Stimulated activated CD4-positive, alpha-beta T cell treated with anti-CD3 and anti-CD28 coated beads, Interleukin-4, amount 100 ng/mL, for 48 hours (primary cell): ENCODE data around the gene ITPR1.
"Not testable (repeated sequence)": the region's sequence is repeated elsewhere in the genome, so short reads cannot be mapped to it uniquely, and the experiment has no call there.

ENCODE experiments used
- DNase-seq, 2 donors: peaks; one replicate each; pipeline ENCODE4 v3.0.0-alpha.2; 2020; ENCODE audit warnings: low read depth in 2 of 2

The ITPR1 gene

GRCh38 chr3:4493014-4493940, at the start of gene ITPR1:
Gene ITPR1 (plus strand): TSS chr3:4493348. CDS start chr3:4516492, 23,144 bp downstream.
- peak; percentile 97 for DNase-seq

- no peak for DNase-seq
Measured at GRCh38 chr3:4447295-4447999, 45.7 kb upstream of the ITPR1 start.

- DNase-seq, result no peak
Measured at GRCh38 chr3:4448187-4448586, 45.0 kb upstream of the ITPR1 start.

- no peak for DNase-seq
Measured at GRCh38 chr3:4449043-4449805, 43.9 kb upstream of the ITPR1 start.

- DNase-seq, result no peak
Measured at GRCh38 chr3:4454142-4454541, 39.0 kb upstream of the ITPR1 start.

GRCh38 chr3:4456780-4457179, 36.4 kb upstream of the ITPR1 start:
- DNase-seq, result not testable (repeated sequence)

GRCh38 chr3:4458961-4459360, 34.2 kb upstream of the ITPR1 start:
- no peak for DNase-seq

- DNase-seq, result no peak
Measured at GRCh38 chr3:4460334-4460733, 32.8 kb upstream of the ITPR1 start.

- no peak for DNase-seq
Measured at GRCh38 chr3:4461468-4462090, 31.6 kb upstream of the ITPR1 start.

- DNase-seq, result no peak
Measured at GRCh38 chr3:4462369-4463040, 30.6 kb upstream of the ITPR1 start.

GRCh38 chr3:4464576-4464975, 28.6 kb upstream of the ITPR1 start:
- no peak for DNase-seq

- DNase-seq, result peak; percentile 60 to 70
Measured at GRCh38 chr3:4466741-4467521, 26.2 kb upstream of the ITPR1 start, which contains the start of gene SUMF1. Gene SUMF1 (minus strand): TSS chr3:4467269. CDS start chr3:4467245, 24 bp downstream.

- DNase-seq, result no peak
Measured at GRCh38 chr3:4467522-4467867, 25.7 kb upstream of the ITPR1 start.

GRCh38 chr3:4471907-4472306, 21.2 kb upstream of the ITPR1 start:
- no peak for DNase-seq

- DNase-seq, result no peak
Measured at GRCh38 chr3:4472312-4472711, 20.8 kb upstream of the ITPR1 start.

- no peak for DNase-seq
Measured at GRCh38 chr3:4472766-4473165, 20.4 kb upstream of the ITPR1 start.

GRCh38 chr3:4474683-4475490, 18.3 kb upstream of the ITPR1 start:
- no peak for DNase-seq

- DNase-seq, result no peak
Measured at GRCh38 chr3:4475804-4476203, 17.3 kb upstream of the ITPR1 start.

- no peak for DNase-seq
Measured at GRCh38 chr3:4476496-4476895, 16.7 kb upstream of the ITPR1 start.
